H9 (cell line): ENCODE data around the gene GBP6. TPM values are rescaled to one million over a fixed set of nuclear protein-coding genes. Genes with fewer than 3 reads are reported as not detected.

Source experiments
- DNase-seq: peaks from one replicate; pipeline ENCODE4 v3.0.0-alpha.2; 2017
- H2AFZ ChIP-seq: one replicate; pipeline ENCODE4 v1.6.1; 2013; ENCODE audit warnings: mild to moderate bottlenecking, low read length, control low read depth, moderate library complexity
- H2AK5ac ChIP-seq: 2 replicates; pipeline ENCODE4 v1.6.1; 2013; ENCODE audit warnings: low read length, control low read depth, mixed read lengths; ENCODE audit not compliant: insufficient read length
- H2BK120ac ChIP-seq: one replicate; pipeline ENCODE4 v1.6.1; 2013; ENCODE audit warnings: low read depth, mild to moderate bottlenecking, low read length, control low read depth, inconsistent platforms; ENCODE audit not compliant: poor library complexity, severe bottlenecking
- H2BK12ac ChIP-seq: 2 replicates; pipeline ENCODE4 v1.6.1; 2013; ENCODE audit warnings: low read length, control low read depth, mixed read lengths, low read depth; ENCODE audit not compliant: insufficient read length
- H2BK15ac ChIP-seq: 2 replicates; pipeline ENCODE4 v1.6.1; 2013; ENCODE audit warnings: low read depth, low read length, control low read depth
- H2BK20ac ChIP-seq: one replicate; pipeline ENCODE4 v1.6.1; 2013; ENCODE audit warnings: low read depth, mild to moderate bottlenecking, low read length, control low read depth, inconsistent platforms; ENCODE audit not compliant: poor library complexity, severe bottlenecking
- H2BK5ac ChIP-seq: 2 replicates; pipeline ENCODE4 v1.6.1; 2013; ENCODE audit warnings: low read length, control low read depth, mixed read lengths; ENCODE audit not compliant: insufficient read length
- H3K14ac ChIP-seq: 2 replicates; pipeline ENCODE4 v1.6.1; 2013; ENCODE audit warnings: low read length, control low read depth; ENCODE audit not compliant: insufficient read depth
- H3K18ac ChIP-seq: 2 replicates; pipeline ENCODE4 v1.6.1; 2013; ENCODE audit warnings: low read depth, mild to moderate bottlenecking, mixed read lengths, low read length, control low read depth; ENCODE audit not compliant: insufficient read length
- H3K23ac ChIP-seq: 2 replicates; pipeline ENCODE4 v1.6.1; 2013; ENCODE audit warnings: low read length, control low read depth, mixed read lengths, low read depth; ENCODE audit not compliant: insufficient read length
- H3K23me2 ChIP-seq: 2 replicates; pipeline ENCODE4 v1.6.1; 2013; ENCODE audit warnings: low read depth, mild to moderate bottlenecking, mixed read lengths, low read length, control low read depth; ENCODE audit not compliant: insufficient read length, poor library complexity, severe bottlenecking
- H3K27ac ChIP-seq: 2 replicates; pipeline ENCODE4 v1.5.1; 2013; ENCODE audit warnings: low read length, control low read depth, mixed read lengths, low read depth; ENCODE audit not compliant: insufficient read length
- H3K27me3 ChIP-seq: 2 replicates; pipeline ENCODE4 v1.6.1; 2013; ENCODE audit warnings: low read length, control low read depth, inconsistent platforms; ENCODE audit not compliant: insufficient read depth
- H3K4ac ChIP-seq: 2 replicates; pipeline ENCODE4 v1.6.1; 2013; ENCODE audit warnings: low read depth, mild to moderate bottlenecking, control low read depth, inconsistent platforms, low read length, moderate library complexity
- H3K4me1 ChIP-seq: 2 replicates; pipeline ENCODE4 v1.6.1; 2013; ENCODE audit warnings: low read length, control low read depth, inconsistent platforms; ENCODE audit not compliant: insufficient read depth
- H3K4me2 ChIP-seq: 2 replicates; pipeline ENCODE4 v1.6.1; 2013; ENCODE audit warnings: low read length, control low read depth, mixed read lengths; ENCODE audit not compliant: insufficient read length, insufficient read depth
- H3K56ac ChIP-seq: 2 replicates; pipeline ENCODE4 v1.6.1; 2013; ENCODE audit warnings: low read depth, mild to moderate bottlenecking, mixed read lengths, low read length, control low read depth; ENCODE audit not compliant: insufficient read length
- H3K79me1 ChIP-seq: 2 replicates; pipeline ENCODE4 v1.6.1; 2013; ENCODE audit warnings: low read depth, mild to moderate bottlenecking, moderate library complexity, low read length, control low read depth, inconsistent platforms; ENCODE audit not compliant: insufficient read depth, poor library complexity, severe bottlenecking
- H3K79me2 ChIP-seq: 2 replicates; pipeline ENCODE4 v1.6.1; 2013; ENCODE audit warnings: low read length, control low read depth, inconsistent platforms; ENCODE audit not compliant: insufficient read depth
- H3K9ac ChIP-seq: 2 replicates; pipeline ENCODE4 v1.6.1; 2013; ENCODE audit warnings: low read length, control low read depth, mixed read lengths; ENCODE audit not compliant: insufficient read length; ENCODE audit errors: extremely low read depth
- H3K9me3 ChIP-seq: one replicate; pipeline ENCODE4 v1.6.1; 2013; ENCODE audit warnings: low read depth, low read length, inconsistent platforms; ENCODE audit not compliant: control insufficient read depth
- H3T11ph ChIP-seq: one replicate; pipeline ENCODE4 v1.6.1; 2013; ENCODE audit warnings: mild to moderate bottlenecking, low read length, control low read depth, inconsistent platforms
- H4K20me1 ChIP-seq: one replicate; pipeline ENCODE4 v1.6.1; 2013; ENCODE audit not compliant: control insufficient read depth, insufficient read length, insufficient read depth
- H4K5ac ChIP-seq: 2 replicates; pipeline ENCODE4 v1.6.1; 2013; ENCODE audit warnings: low read depth, mild to moderate bottlenecking, mixed read lengths, low read length, control low read depth; ENCODE audit not compliant: insufficient read length
- H4K8ac ChIP-seq: replicated peaks from 2 replicates; pipeline ENCODE4 v1.6.1; 2013; ENCODE audit warnings: low read length, control low read depth, mixed read lengths, low read depth; ENCODE audit not compliant: insufficient read length
- H4K91ac ChIP-seq: 2 replicates; pipeline ENCODE4 v1.6.1; 2013; ENCODE audit warnings: low read depth, mild to moderate bottlenecking, moderate library complexity, mixed read lengths, low read length, control low read depth; ENCODE audit not compliant: insufficient read length
- H3K27ac Mint-ChIP-seq, 3 experiments: 2 replicates in 2 of 3; 3 replicates in 1 of 3; pipeline ENCODE4 v1.8.0; 2020 to 2021; ENCODE audit warnings: mixed read lengths in 3 of 3, mild to moderate bottlenecking in 1 of 3, moderate library complexity in 1 of 3
- H3K27me3 Mint-ChIP-seq: 2 replicates; pipeline ENCODE4 v1.8.0; 2021; ENCODE audit warnings: low read depth, mild to moderate bottlenecking, moderate library complexity, mixed read lengths
- H3K36me3 Mint-ChIP-seq, 3 experiments: 2 replicates in 2 of 3; 3 replicates in 1 of 3; pipeline ENCODE4 v1.8.0; 2020 to 2021; ENCODE audit warnings: low read depth in 3 of 3, mixed read lengths in 3 of 3; ENCODE audit not compliant: insufficient read depth in 1 of 3
- H3K4me1 Mint-ChIP-seq, 2 experiments: 2 replicates each; pipeline ENCODE4 v1.8.0; 2020; ENCODE audit warnings: mixed read lengths in 2 of 2
- H3K4me3 Mint-ChIP-seq, 2 experiments: 2 replicates in 1 of 2; 3 replicates in 1 of 2; pipeline ENCODE4 v1.8.0; 2020 to 2021; ENCODE audit warnings: mild to moderate bottlenecking in 2 of 2, mixed read lengths in 2 of 2, moderate library complexity in 1 of 2
- H3K9me3 Mint-ChIP-seq, 2 experiments: 2 replicates in 1 of 2; 3 replicates in 1 of 2; pipeline ENCODE4 v1.8.0; 2020; ENCODE audit warnings: mild to moderate bottlenecking in 2 of 2, mixed read lengths in 2 of 2, moderate library complexity in 1 of 2
- CTCF ChIP-seq: fragments of 200-600 bp; sonication (generic); conservative IDR thresholded peaks from 3 replicates; pipeline ENCODE4 v1.8.0; 2021; ENCODE audit warnings: antibody characterized with exemption, mild to moderate bottlenecking
- WGBS: extraction: QIAGEN DNeasy Blood & Tissue Kit; methylation state at CpG from one replicate; pipeline ENCODE4 v1.1.7; 2013; ENCODE audit warnings: missing lambda C conversion rate, low lambda C conversion rate, mixed read lengths; ENCODE audit not compliant: insufficient read length; ENCODE audit errors: extremely low coverage; 5-methylcytosine and 5-hydroxymethylcytosine counted together
- total RNA-seq: library from RNA; stranded (reverse); gene quantifications from 2 replicates; pipeline ENCODE4 v1.2.1, GENCODE V29; 2021

Gene GBP6
- total RNA-seq, 1 experiment from 2014 or later, result not detected

GRCh38 chr1:89390707-89391106 is 26.8 kb downstream of the GBP6 start:
- Histone ChIP-seq H3K9ac (no peak overlapping the region), H3K4ac (no peak overlapping the region), H2BK15ac (no peak overlapping the region), H2AK5ac (no peak overlapping the region), H4K5ac (no peak overlapping the region), H2BK5ac (no peak overlapping the region), H3K9me3 (no peaks in the 10 kb centered on the region), H3K79me2 (no peaks in the 10 kb centered on the region), H4K8ac (no peak overlapping the region), H2AFZ (no peak overlapping the region), H3K4me1 (no peaks in the 10 kb centered on the region), H2BK12ac (no peak overlapping the region), H3K27me3 (no peaks in the 10 kb centered on the region), H2BK120ac (no peak overlapping the region), H3K4me2 (no peak overlapping the region), H3K79me1 (no peaks in the 10 kb centered on the region), H3K14ac (no peak overlapping the region), H3K56ac (no peak overlapping the region), H3K18ac (no peak overlapping the region), H4K20me1 (no peaks in the 10 kb centered on the region), H4K91ac (no peak overlapping the region), H2BK20ac (no peak overlapping the region), H3K23ac (no peak overlapping the region), H3T11ph (no peak overlapping the region), H3K27ac (no peak overlapping the region), H3K23me2 (no peaks in the 10 kb centered on the region)
- H3K4me3 Mint-ChIP-seq, result no peak overlapping the region
- no CpG with 5 or more reads among the region's 2 CpGs for WGBS
- no peak for DNase-seq
- H3K36me3 Mint-ChIP-seq, result no peaks in the 10 kb centered on the region
- no peak for TF ChIP-seq CTCF
- peaks cover 0 to 2% of the 10 kb centered on the region in 2 experiments; a peak in 2 of 5 replicates for H3K9me3 Mint-ChIP-seq
- no peaks in the 10 kb centered on the region for H3K4me1 Mint-ChIP-seq
- no peak overlapping the region for H3K27ac Mint-ChIP-seq
- no peaks in the 10 kb centered on the region for H3K27me3 Mint-ChIP-seq
